GM21717 (cell line): ENCODE results near the gene RASD1.

Experiments
- ATAC-seq: cut with Tn5 transposase; IDR thresholded peaks from one replicate; pipeline ENCODE4 v1.9.1; 2021; ENCODE audit warnings: mild to moderate bottlenecking, moderate library complexity; ENCODE audit not compliant: unreplicated experiment

RASD1 gene

GRCh38 chr17:17496189-17497064, at the start of gene RASD1:
TSS of gene RASD1 (minus strand) at chr17:17496395. CDS start at chr17:17496181, 214 bp downstream.
- peak; percentile 66 for ATAC-seq

GRCh38 chr17:17545984-17546383, 49.8 kb upstream of the RASD1 start:
- ATAC-seq = no peak

- no peak for ATAC-seq
These were observed 49.0 kb upstream of the RASD1 start for GRCh38 chr17:17545031-17545820.

- no peak for ATAC-seq
These were observed 46.9 kb upstream of the RASD1 start for GRCh38 chr17:17542906-17543635.

- no peak for ATAC-seq
These were observed 45.4 kb upstream of the RASD1 start for GRCh38 chr17:17541640-17542001.

- no peak for ATAC-seq
These were observed 44.9 kb upstream of the RASD1 start for GRCh38 chr17:17540935-17541639.

GRCh38 chr17:17540278-17540906, 44.2 kb upstream of the RASD1 start:
- ATAC-seq = no peak

DNA sequence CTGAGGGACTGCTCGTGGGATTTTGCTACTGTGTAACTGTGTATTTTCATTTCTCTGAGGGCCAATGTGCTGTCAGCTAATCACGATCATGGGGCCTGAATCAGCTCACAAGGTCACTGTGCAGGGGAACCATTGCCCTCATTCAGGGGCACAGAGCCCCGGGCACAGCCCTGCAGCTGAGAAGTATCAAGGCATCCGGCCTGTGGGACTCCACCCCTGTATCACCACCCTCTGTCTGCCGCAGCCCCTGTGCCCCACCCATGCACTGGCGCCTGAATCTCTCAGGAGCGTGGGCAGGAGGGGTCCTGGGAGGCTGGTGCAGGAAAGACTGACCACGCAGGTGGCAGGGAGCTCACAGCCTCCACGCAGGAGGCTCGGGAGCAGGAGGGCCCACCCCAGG, 43.4 kb upstream of the RASD1 start:
- ATAC-seq = no peak

DNA sequence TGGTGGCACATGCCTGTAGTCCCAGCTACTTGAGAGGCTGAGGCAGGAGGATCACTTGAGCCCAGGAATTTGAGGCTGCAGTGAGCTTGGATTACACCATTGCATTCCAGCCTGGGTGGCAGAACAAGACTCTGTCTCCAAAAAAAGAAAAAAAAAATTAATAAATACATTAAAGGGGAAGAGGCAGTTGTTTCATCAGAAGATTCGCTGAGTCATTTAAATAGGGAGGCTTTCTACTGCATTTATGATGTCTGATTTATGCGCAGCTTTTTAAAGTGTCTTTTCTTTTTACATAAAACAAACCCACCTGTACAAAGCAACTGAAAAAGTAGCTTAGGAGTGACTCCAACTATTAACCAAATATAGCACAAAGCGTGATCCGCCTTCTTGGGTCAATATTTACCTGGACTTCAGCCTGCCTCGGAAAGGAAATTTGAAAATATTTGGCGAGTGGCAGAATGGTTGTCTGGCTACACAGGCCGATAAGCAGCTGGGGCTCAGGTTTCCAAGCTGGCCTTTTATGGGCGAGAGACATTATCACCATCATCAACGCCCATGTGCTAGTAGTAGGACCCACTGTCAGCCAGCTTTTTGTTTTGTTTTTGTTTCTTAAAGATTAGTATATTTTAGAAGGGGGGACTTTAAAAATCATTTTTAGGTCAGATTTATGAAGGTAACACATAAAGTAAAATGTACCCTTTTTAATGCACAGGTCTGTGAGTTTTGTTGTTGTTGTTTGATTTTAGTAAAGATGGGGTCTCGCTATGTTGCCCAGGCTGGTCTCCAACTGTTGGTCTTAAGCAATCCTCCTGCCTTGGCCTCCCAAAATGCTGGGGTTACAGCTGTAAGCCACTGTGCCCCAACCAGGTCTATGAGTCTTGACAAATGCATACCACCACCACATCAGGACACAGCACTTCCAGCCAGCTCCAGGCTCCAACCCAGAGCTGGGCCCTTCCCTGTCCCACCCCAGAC, 42.5 kb upstream of the RASD1 start:
- ATAC-seq = no peak

DNA sequence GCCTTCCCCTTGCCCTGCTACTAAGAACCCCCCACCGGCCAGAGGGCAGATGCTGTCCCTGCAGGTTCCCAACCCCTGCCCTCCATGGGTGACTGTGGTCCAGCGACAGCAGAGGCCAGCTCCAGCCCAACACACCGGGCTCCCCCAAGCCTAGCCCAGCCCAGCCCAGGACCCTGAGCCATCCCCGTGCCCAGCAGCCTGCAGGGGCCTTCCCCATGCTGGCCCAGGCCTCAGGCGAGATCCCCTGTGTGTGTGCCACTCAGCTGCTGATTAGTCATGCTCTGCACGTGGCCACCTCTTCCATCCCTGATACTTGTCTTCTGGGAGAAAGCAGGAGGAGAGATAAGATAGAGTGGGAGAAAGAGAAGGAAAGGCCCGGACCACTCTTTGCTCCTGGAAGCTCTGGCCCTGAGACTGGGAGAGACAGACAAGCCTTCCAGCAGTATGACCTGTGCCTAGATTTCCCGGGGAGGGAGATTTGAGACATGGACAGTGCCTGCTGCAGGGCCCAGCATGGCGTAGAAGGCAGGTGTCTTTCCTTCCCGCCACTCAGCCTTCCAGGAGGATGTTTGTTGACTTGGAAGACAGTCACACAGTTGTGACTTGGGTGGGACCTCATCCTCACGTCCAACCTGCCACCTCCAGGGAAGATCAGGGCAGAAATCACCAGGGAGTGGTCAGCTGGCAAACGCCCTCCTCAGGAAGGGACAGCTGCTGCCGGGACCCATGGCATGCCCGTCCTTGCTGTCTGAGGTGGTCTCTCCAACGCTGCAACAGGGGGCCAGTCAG, 41.3 kb upstream of the RASD1 start:
- ATAC-seq = no peak

DNA sequence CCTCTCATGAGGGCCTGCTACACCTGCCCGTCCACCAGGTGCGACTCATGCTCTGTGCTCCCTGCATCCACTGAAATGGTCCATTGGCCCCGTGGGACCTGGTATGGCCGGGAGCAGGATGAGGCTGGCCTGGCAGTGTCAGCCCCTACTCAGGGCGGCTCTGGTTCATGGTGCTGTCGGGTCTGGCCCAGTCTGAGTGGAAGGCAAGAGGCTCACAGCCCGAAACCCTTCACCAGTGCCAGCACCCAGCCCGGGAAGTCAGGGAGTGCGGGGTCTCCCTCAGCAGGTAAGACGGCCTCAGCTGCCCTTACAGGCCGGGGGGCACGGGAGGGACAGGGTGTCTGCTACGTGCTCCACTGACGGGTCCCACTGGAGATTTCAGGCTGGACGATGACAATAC, 40.5 kb upstream of the RASD1 start:
- no peak for ATAC-seq

DNA sequence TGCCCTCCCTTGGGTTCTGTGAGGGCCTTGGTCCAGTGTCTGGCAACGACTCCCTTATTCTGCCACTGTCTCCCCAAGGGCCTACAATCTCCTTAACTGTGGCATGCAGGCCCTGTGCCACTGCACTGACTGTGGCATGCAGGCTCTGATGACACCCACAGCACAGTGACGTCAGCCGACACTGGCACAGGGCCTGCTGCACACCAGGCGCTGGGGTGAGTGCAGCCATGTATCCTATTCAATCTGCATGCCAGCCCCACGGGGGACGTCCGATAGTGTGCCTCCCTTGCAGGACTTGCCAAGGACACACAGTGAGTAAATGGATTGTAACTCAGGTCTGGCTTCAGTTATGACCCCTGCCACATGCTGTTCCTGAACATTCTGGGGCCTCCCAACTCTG, 39.8 kb upstream of the RASD1 start:
- ATAC-seq = no peak

DNA sequence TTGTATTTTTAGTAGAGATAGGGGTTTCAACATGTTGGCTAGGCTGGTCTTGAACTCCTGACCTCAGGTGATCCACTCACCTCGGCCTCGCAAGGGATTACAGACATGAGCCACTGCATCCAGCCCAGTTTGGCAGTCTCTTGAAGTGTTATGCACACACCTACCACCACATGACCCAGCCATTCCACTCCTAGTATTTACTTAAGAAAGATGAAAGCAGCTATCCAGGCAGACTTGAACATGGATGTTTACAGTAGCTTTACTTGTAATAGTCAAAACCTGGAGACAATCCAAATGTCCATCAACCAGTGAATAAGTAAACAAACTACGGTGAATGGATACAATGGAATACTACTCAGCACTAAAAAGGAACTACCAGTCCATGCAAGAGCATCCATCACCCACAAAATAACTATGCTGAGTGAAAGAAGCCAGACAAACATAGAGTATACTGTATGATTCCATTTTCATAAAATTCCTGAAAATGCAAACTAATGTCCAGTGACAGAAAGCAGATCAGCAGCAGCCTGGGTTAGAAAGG, 37.8 kb upstream of the RASD1 start:
- ATAC-seq = no peak

- no peak for ATAC-seq
These were observed 36.8 kb upstream of the RASD1 start for GRCh38 chr17:17532991-17533390.

DNA sequence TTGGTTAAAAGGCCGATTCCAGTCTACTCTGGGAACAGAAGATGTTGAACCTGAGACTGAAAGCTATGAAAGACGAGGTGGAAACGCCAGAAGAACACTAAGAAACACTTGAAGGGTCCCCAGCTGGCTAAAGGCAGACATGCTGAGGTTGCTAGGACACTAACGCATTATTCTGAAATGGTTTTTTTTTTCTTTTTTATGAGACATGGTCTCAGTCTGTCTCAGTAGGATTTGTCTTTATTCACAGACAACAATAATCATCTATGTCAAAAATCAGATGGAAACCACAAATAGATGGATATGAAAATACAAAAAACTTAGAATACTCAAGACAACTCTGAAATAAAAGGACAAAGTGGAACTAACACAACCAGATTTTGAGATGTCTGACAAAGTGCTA, 35.0 kb upstream of the RASD1 start:
- ATAC-seq = no peak

DNA sequence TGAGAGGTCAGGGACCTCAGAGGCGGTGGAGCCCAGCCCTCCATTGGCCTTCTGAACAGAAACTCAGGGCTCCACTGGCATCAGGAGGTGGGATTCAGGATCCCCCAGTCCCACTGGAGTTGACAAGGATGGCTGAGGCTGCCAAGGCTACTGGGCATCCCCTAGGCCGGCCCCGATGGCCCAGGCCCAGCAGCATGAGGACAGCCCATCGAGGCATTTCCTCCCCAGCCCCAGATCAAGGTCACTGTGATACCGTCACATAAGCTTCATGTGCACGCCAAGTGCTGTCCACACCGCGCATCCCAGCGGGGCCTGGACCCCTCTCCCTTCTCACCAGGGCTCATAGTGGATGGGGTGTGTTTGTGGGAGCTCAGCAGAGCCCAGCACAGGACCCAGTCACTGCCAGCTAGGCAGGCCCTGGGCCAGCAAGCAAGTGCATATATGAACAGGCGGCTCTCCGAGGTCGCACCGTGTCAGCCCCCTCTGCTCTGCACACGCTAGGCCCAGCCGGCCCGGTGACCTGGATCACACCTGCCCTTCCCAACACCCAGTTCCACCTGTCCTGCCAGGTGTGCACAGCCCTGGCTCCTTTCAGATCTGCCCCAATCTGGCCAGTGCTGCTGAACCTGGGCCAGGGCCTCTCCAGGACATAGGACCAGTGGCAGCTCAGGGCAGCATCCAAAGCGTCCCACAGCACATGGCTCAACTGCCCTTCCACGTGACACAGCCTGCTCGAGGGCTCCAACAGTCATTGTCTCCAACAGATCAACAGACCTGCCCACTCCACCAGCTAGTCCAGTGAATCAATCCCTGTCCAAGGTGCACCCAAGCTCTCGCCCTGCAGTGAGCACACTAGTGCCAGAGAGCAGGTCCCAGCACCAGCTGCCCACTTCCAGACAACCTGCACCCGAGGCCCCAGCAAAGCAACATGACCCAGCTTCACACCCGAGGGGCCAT, 32.8 kb upstream of the RASD1 start:
- no peak for ATAC-seq

DNA sequence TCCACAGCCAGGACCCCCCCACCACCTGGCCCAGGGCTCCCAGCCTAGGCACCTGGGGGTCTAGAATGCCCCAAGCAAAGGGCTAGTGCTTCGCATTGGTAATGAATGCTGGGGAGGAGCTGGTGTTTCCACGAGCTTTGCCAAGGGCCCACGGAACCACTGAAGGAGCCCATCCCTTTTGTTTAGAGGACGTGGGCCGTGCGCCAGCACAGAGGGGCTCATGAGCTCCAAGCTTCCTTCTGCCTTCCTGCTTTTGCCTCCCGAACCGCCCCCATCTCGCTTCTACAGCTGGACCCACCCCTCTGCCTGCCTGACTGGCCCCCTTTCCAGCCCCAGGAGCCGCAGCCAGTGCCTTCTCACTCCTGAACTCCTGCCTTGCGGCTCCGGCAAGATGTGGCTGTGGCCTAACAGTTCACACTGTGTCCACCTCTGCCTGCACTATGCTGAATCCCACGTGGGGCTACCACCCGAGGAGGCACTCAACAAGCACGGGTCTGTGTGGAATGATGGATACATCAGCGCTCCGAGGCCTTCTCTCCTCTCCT, 31.8 kb upstream of the RASD1 start:
- ATAC-seq = no peak
